Measurements from ENCODE around the gene NISCH.

Gene NISCH

DNA sequence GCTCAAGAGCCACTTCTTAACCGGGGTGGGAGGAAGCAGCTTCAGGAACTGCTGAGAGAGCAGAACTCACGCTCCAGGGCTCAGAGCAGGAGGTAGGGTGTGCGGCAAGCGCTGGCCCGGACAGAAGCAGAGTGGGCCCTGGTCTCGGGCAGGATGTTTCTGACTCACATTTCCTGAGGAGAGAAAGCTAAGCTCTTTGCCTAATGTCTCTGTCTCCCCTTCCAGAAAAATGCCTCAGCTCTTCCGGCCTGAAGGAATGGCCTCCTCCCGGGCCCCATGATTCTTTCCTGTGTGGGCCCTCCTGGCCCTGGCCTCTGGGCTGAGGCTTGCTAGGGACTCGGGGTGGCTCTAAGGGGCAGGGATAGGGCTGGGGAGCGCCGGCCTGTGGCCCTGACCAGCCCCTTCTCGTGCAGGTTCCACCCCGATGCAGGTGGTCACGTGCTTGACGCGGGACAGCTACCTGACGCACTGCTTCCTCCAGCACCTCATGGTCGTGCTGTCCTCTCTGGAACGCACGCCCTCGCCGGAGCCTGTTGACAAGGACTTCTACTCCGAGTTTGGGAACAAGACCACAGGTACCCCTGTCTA, 35.6 kb downstream of the NISCH start:
- no peak for DNase-seq

DNA sequence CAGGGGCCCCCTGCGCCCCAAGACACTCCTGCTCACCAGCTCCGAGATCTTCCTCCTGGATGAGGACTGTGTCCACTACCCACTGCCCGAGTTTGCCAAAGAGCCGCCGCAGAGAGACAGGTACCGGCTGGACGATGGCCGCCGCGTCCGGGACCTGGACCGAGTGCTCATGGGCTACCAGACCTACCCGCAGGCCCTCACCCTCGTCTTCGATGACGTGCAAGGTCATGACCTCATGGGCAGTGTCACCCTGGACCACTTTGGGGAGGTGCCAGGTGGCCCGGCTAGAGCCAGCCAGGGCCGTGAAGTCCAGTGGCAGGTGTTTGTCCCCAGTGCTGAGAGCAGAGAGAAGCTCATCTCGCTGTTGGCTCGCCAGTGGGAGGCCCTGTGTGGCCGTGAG, 36.7 kb downstream of the NISCH start:
- DNase-seq, result no peak

DNA sequence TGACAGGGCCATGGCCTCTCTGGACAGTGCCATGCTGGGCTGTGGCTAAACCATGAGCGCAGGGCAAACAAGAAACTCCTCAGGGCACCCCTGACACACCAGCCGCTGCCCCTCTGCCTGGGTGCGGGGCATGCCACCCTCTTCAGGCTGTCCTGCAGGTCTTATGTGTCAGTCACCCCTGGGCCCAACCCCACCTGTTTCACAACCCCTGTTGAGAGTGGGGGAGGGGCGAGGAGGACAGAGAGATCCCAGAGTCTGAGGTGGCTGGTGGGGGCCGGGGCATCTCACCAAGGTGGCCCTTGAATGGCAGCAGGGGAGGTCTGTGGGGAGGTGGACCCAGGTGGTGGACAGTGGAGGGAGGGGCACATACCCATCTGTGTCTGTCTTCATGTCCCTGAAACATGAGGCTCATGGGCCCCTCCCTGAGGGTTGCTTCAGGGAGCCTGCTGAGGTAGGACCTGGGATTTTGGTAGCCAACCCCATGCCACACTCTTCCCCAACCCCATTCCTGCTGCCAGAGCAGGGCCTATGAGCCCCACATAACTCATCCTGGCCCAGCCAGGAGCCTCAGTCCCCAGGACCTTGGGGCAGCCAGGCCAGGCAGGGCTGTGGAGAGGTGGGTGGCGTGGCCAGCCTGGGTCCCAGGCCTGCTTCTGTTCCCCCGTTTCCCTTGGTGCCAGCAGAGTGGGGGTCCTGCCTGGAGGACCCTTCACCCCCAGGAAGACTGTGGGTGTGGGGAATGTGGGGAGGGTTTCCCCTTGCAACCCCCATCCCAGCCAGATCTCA, 38.0 kb downstream of the NISCH start:
- no peak for DNase-seq

GRCh38 chr3:52494445-52494844, 39.0 kb downstream of the NISCH start:
- DNase-seq, result no peak

DNA sequence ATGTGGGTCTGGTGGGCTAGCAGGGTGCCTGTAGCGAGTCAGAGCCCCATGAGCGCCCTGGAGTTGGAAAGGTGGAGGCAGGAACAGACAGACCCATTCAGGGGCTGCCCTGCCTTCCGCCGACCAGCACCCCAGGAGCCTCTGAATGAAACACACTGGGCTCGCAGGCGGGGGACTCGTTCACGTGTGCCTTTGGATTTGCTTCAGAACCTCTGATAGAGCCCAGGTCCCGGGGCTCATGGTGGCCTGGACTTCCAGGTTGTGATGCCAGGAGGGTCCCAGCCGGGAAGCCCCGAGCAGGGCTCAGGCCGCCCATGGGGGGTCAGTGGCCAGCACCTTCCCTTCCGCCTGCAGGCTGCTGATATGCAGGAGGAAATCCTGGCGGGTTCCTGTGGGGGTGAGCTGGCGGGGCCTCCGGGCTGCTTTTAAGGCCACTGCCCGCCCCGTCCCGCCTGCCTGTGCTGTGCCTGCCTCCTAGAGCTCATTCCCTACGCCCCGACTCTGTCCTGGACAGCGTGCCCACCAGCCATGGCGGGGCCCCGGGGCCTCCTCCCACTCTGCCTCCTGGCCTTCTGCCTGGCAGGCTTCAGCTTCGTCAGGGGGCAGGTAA, 39.6 kb downstream of the NISCH start, which contains the start of gene STAB1:
TSS of gene STAB1 (plus strand) at position 453 of the 610 bp plus-strand sequence. CDS start at position 529, 76 bp downstream.
- no peak for DNase-seq

DNA sequence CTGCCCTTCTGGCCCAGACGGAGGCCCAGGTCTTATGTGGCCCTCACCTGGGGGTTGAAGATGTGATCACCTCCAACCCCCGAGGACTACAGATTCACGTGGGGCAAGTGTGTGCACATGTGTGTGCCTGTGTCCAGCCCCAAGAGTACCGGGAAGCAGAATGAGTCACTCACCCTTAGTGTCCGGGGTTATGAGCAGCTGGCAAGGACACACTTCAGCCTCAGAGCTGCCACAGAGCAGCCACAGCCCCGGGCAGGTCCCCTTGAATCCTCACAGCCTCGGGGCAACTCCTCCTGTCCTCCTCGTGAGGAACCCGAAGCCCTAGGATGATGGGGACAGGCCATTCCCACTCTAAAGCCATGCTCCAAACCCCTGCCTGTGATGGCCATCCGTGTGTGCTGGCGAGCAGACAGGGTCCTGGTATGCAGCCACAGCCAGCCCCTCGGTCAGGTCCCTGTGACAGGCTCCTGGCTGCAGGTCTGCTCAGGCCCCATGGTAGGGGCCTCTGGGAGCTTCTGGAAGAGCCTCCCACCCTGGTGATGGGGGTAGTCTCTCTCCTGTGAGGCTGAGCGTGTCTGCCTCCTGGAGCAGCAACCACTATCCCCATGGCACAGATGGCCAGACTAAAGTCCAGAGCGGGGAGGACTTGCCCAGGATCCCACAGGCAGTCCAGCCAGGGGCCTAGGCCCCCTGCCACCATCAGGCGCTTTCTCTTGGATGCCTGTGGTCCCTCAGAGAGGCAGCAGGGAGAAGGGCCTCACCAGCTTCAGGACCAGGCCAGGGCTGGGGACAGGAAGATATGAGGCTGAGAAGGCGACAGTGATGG, 40.6 kb downstream of the NISCH start:
- DNase-seq, result no peak

GRCh38 chr3:52498137-52499054, 43.0 kb downstream of the NISCH start:
- DNase-seq, result no peak

GRCh38 chr3:52501046-52501445, 45.6 kb downstream of the NISCH start:
- no peak for DNase-seq

DNA sequence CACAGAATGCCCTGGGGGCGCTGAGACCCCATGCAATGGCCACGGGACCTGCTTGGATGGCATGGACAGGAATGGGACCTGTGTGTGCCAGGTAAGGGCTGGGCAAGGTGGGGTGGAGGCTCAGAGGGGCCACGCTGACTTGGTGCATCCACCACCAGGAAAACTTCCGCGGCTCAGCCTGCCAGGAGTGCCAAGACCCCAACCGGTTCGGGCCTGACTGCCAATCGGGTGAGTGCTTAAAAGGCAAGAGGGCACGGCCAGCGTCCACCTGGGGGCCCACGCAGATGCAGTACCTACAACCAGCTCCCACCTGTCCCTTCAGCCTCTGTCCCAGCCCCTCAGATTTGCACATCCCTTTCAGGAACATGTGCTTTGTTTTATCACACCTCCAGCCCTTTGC, 46.6 kb downstream of the NISCH start:
- DNase-seq, result no peak

GRCh38 chr3:52502808-52503350, 47.5 kb downstream of the NISCH start:
- DNase-seq, result no peak

DNA sequence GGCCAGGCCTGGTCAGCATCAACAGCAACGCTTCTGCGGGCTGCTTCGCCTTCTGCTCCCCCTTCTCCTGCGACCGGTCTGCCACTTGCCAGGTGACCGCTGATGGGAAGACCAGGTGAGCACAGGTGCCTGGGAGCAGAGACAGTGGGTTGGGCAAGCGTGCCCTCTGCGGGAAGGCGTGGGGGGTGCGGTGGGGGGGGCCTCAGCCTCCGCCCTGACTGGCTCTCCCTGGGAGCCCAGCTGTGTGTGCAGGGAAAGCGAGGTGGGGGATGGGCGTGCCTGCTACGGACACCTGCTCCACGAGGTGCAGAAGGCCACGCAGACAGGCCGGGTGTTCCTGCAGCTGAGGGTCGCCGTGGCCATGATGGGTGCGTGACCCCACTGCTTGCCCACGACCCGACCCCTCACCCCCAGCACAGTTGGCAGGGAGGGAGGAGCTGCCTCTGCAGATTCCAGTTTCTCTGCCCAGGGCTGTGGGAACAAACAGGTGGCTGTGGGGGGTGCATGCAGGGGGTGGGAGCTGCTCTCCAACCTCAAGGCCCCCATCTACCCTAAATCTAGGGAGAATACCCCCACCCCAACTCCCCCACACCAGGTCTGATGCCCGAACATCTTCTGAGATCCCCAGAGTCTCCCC, 48.5 kb downstream of the NISCH start:
- DNase-seq, result no peak

DNA sequence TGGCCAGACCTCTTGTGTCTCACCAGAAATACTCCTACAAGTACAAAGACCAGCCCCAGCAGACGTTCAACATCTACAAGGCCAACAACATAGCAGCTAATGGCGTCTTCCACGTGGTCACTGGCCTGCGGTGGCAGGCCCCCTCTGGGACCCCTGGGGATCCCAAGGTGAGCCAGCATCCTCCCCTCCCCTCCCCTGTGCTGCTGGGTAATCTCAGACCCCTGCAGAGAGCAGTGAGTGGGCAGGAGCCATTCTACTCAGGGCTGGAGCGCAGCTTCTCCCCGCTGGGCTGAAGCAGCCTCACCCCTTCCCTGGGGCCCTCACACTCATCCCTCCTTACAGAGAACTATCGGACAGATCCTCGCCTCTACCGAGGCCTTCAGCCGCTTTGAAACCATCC, 49.6 kb downstream of the NISCH start:
- DNase-seq, result no peak

DNA sequence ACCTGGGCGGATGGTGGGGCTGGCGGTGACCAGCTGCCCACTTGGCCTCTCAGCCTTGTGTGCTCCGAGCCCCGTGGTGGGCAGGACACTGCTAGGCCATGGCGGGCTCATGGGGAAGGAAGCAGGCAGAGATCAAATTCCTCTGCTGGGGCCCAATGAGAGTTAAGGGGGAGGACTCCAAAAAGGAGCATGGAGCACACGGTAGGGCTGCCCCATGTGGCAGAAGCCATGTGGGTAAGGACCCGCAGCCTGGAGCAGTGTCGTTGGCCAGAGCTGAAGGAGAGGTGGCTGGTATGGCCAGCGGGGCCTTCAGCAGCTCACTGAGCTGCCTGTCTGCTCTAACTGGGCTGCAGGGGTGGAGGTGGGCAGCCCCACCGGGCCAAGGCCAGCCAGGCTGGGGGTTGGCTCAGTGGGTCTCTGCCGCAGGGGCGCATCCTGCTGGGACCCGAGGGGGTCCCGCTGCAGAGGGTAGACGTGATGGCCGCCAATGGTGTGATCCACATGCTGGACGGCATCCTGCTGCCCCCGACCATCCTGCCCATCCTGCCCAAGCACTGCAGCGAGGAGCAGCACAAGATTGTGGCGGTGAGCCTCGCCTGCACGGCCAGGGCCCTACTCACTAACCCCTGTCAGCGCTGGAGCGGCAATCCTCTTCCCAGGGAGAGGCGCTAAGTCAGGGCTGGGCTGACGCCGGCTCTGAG, 51.0 kb downstream of the NISCH start:
- DNase-seq, result no peak

- DNase-seq, result no peak
Measured at GRCh38 chr3:52507359-52507758, 52.0 kb downstream of the NISCH start.

- DNase-seq, result no peak
Measured at GRCh38 chr3:52509753-52510328, 54.4 kb downstream of the NISCH start.

DNA sequence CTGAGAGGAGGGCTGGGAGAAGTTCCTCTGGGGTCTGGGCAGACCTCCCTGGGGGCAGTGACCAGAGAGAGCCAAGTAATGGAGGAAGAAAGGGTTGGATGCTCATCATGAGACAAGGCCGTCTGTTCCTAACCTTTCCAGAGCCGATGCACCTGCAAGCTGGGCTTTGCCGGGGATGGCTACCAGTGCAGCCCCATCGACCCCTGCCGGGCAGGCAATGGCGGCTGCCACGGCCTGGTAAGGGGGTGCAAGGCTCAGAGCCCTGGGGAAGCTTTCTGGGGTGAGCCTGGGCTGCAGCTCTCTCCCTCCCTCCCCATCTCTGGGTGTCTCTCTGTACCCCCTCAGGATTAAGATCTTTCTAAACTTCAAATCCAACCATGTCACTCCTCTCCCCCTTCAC, 56.1 kb downstream of the NISCH start:
- DNase-seq, result no peak

DNA sequence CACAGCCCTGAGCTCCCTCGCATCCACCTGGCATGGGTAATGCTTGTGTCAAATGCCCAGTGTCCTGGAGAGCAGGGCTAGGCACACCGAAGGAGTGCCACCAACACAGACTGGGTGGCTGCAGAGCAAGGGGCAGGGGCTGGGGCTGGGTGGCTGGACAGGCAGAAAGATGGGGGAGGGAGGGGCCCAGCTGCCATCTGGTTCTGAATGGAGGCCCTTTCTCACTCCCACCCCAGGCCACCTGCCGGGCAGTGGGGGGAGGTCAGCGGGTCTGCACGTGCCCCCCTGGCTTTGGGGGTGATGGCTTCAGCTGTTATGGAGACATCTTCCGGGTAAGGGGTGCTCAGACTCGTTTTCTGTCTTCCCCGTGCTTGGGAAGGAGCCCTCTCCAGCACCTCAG, 56.7 kb downstream of the NISCH start:
- DNase-seq, result no peak

DNA sequence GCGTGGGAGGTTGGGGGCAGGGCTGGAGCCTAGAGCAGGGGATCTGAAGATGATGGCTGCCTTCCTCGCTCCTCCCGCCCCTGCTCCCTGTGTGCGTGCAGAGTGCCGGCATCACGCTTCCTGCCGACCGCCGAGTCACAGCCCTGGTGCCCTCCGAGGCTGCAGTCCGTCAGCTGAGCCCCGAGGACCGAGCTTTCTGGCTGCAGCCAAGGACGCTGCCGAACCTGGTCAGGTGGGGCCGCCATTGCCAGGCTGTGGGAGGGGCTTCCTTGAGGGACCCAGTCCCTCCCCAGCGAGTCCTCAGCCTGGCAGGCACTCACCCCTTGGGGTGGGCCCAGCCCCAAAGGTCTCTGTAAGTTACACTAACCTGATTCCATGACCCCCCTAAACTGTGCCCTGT, 57.3 kb downstream of the NISCH start:
- no peak for DNase-seq

DNA sequence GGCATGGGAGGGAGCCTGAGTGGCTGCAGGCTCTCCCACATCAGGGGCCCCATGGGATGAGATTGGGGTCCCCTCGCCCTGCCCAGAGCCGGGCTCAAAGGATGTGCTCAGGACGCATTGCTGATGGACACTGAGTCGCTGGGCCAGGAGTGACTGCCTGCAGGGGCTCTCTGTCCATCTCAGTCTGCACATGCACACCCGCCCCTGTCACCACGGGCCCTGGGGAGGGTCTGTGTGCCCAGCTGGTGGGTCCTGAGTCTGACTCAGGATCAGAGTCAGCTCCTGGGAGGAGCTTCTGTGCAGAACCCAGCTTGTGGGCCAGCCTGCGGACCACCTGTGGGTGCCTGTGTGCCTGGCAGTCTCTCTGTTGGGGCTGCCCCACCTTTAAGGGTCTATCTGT, 57.9 kb downstream of the NISCH start:
- DNase-seq, result no peak

DNA sequence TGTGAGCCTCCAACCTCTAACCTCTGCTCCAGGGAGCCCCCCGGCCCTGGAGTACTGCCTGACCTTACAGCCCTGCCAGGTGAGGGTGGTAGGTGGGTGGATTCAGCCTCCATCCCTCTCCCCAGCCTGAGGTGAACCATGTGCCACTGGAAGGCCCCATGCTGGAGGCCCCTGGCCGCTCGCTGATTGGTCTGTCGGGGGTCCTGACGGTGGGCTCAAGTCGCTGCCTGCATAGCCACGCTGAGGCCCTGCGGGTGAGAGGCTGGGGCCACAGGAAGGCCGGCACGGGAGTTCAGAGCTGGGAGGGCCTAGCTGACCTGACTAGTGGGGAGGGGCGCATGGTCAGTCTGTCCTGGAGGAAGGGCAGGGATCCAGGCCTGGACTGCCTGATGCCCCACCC, 59.2 kb downstream of the NISCH start:
- no peak for DNase-seq

Data from T-helper 1 cell (primary cell).